A673 (cell line): ENCODE results near the gene CRYBG2.

Source experiments
- CTCF ChIP-seq: fragments of 300-800, 200-600 bp; sonication (generic); conservative IDR thresholded peaks from 2 replicates; pipeline ENCODE4 v1.5.1; 2017; ENCODE audit warnings: low read depth, mild to moderate bottlenecking, antibody characterized with exemption, low read length, moderate library complexity, mixed read lengths
- EZH2 ChIP-seq: fragments of 200-600 bp; sonication (generic); IDR thresholded peaks from 2 replicates; pipeline ENCODE4 v1.6.1; 2017; ENCODE audit warnings: borderline replicate concordance, low read depth, mild to moderate bottlenecking, mixed read lengths, antibody characterized with exemption, low read length; ENCODE audit not compliant: poor library complexity, severe bottlenecking

- TF ChIP-seq CTCF: no peak
- TF ChIP-seq EZH2: no peak
Observed at GRCh38 chr1:26287033-26287711, 66.8 kb downstream of the CRYBG2 start.
